GM23338 (cell line): Measurements from ENCODE around the gene CAPZB.

Source experiments
- CREB1 ChIP-seq: fragments of 250-450 bp; sonication (Bioruptor Pico); IDR thresholded peaks from 2 replicates; pipeline ENCODE4 v1.5.0; 2020; ENCODE audit warnings: low read depth, mild to moderate bottlenecking, moderate library complexity
- EZH2 ChIP-seq: fragments of 200-600 bp; sonication (generic); IDR thresholded peaks from one replicate; pipeline ENCODE4 v1.8.0; 2017; ENCODE audit warnings: antibody characterized with exemption, mild to moderate bottlenecking, low read depth; ENCODE audit not compliant: unreplicated experiment
- EZH2phosphoT487 ChIP-seq: fragments of 200-600 bp; sonication (generic); IDR thresholded peaks from one replicate; pipeline ENCODE4 v1.8.1; 2018; ENCODE audit warnings: antibody characterized with exemption; ENCODE audit not compliant: unreplicated experiment
- JUNB ChIP-seq: IDR thresholded peaks from one replicate; pipeline ENCODE4 v1.6.1; 2016; ENCODE audit warnings: antibody characterized with exemption; ENCODE audit not compliant: unreplicated experiment
- NANOG ChIP-seq: IDR thresholded peaks from 2 replicates; pipeline ENCODE4 v1.6.1; 2016; ENCODE audit warnings: antibody characterized with exemption, borderline replicate concordance
- POLR2AphosphoS5 ChIP-seq: IDR thresholded peaks from 2 replicates; pipeline ENCODE4 v1.6.1; 2016; ENCODE audit warnings: antibody characterized with exemption, low read depth
- REST ChIP-seq: IDR thresholded peaks from one replicate; pipeline ENCODE4 v1.6.1; 2018; ENCODE audit warnings: antibody characterized with exemption; ENCODE audit not compliant: unreplicated experiment
- STAT1 ChIP-seq: IDR thresholded peaks from one replicate; pipeline ENCODE4 v1.6.1; 2016; ENCODE audit warnings: antibody characterized with exemption; ENCODE audit not compliant: unreplicated experiment
- ZNF114 ChIP-seq: fragments of 250-450 bp; sonication (Bioruptor Pico); IDR thresholded peaks from 2 replicates; pipeline ENCODE4 v1.5.0; 2020; ENCODE audit warnings: mild to moderate bottlenecking, moderate library complexity
- ZNF331 ChIP-seq: fragments of 250-450 bp; sonication (Bioruptor Pico); IDR thresholded peaks from 2 replicates; pipeline ENCODE4 v1.5.0; 2020; ENCODE audit warnings: low read depth, mild to moderate bottlenecking, moderate library complexity
- TF ChIP-seq, protein P1 (sequence below), 2 experiments: fragments of 200-600 bp in 1 of 2; sonication (generic) in 1 of 2; conservative IDR thresholded peaks; 2 replicates each; pipeline versions ENCODE4 v1.5.1 to v1.6.1; 2016 to 2017; ENCODE audit warnings: antibody characterized with exemption in 2 of 2, low read depth in 2 of 2, mild to moderate bottlenecking in 2 of 2, moderate library complexity in 1 of 2
- TF ChIP-seq, protein P2 (sequence below): fragments of 250-450 bp; sonication (Bioruptor Pico); IDR thresholded peaks from 2 replicates; pipeline ENCODE4 v1.5.0; 2020; ENCODE audit warnings: mild to moderate bottlenecking, moderate library complexity
- TF ChIP-seq, protein P3 (sequence below): IDR thresholded peaks from 2 replicates; pipeline ENCODE4 v1.6.1; 2016; ENCODE audit warnings: antibody characterized with exemption

DNA sequence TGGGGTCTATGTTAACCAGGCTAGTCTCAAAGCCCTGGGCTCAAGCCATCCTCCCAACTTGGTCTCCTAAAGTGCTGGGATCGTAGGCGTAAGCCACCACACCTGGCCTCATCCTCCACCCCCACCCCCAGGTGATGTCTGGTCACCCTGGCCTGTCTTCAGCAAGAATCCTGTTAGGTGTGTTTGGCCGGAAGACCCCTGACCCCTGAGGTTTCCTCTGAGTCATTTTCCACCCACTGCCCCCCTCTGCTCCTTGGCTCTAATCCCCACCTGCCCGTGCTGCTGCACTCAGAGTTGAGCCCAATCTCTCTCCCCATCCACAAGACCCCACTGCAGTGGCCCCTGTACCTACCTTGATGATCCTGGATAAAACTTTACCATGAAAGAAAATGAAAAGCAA, 148.1 kb downstream of the CAPZB start:
- TF ChIP-seq, protein P1, sequence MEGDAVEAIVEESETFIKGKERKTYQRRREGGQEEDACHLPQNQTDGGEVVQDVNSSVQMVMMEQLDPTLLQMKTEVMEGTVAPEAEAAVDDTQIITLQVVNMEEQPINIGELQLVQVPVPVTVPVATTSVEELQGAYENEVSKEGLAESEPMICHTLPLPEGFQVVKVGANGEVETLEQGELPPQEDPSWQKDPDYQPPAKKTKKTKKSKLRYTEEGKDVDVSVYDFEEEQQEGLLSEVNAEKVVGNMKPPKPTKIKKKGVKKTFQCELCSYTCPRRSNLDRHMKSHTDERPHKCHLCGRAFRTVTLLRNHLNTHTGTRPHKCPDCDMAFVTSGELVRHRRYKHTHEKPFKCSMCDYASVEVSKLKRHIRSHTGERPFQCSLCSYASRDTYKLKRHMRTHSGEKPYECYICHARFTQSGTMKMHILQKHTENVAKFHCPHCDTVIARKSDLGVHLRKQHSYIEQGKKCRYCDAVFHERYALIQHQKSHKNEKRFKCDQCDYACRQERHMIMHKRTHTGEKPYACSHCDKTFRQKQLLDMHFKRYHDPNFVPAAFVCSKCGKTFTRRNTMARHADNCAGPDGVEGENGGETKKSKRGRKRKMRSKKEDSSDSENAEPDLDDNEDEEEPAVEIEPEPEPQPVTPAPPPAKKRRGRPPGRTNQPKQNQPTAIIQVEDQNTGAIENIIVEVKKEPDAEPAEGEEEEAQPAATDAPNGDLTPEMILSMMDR (conservative IDR thresholded peaks at IDR 0.05; ENCODE audit: low read depth in 2 of 2) = no peak
- TF ChIP-seq POLR2AphosphoS5 = no peak; the same call in 1 of the 2 replicates
- TF ChIP-seq EZH2 = no peak
- no peak for TF ChIP-seq EZH2phosphoT487
- TF ChIP-seq REST = no peak
- TF ChIP-seq ZNF114 (CRISPR knock-in tag) = no peak
- no peak for TF ChIP-seq CREB1 (CRISPR knock-in tag)
- TF ChIP-seq, protein P2, sequence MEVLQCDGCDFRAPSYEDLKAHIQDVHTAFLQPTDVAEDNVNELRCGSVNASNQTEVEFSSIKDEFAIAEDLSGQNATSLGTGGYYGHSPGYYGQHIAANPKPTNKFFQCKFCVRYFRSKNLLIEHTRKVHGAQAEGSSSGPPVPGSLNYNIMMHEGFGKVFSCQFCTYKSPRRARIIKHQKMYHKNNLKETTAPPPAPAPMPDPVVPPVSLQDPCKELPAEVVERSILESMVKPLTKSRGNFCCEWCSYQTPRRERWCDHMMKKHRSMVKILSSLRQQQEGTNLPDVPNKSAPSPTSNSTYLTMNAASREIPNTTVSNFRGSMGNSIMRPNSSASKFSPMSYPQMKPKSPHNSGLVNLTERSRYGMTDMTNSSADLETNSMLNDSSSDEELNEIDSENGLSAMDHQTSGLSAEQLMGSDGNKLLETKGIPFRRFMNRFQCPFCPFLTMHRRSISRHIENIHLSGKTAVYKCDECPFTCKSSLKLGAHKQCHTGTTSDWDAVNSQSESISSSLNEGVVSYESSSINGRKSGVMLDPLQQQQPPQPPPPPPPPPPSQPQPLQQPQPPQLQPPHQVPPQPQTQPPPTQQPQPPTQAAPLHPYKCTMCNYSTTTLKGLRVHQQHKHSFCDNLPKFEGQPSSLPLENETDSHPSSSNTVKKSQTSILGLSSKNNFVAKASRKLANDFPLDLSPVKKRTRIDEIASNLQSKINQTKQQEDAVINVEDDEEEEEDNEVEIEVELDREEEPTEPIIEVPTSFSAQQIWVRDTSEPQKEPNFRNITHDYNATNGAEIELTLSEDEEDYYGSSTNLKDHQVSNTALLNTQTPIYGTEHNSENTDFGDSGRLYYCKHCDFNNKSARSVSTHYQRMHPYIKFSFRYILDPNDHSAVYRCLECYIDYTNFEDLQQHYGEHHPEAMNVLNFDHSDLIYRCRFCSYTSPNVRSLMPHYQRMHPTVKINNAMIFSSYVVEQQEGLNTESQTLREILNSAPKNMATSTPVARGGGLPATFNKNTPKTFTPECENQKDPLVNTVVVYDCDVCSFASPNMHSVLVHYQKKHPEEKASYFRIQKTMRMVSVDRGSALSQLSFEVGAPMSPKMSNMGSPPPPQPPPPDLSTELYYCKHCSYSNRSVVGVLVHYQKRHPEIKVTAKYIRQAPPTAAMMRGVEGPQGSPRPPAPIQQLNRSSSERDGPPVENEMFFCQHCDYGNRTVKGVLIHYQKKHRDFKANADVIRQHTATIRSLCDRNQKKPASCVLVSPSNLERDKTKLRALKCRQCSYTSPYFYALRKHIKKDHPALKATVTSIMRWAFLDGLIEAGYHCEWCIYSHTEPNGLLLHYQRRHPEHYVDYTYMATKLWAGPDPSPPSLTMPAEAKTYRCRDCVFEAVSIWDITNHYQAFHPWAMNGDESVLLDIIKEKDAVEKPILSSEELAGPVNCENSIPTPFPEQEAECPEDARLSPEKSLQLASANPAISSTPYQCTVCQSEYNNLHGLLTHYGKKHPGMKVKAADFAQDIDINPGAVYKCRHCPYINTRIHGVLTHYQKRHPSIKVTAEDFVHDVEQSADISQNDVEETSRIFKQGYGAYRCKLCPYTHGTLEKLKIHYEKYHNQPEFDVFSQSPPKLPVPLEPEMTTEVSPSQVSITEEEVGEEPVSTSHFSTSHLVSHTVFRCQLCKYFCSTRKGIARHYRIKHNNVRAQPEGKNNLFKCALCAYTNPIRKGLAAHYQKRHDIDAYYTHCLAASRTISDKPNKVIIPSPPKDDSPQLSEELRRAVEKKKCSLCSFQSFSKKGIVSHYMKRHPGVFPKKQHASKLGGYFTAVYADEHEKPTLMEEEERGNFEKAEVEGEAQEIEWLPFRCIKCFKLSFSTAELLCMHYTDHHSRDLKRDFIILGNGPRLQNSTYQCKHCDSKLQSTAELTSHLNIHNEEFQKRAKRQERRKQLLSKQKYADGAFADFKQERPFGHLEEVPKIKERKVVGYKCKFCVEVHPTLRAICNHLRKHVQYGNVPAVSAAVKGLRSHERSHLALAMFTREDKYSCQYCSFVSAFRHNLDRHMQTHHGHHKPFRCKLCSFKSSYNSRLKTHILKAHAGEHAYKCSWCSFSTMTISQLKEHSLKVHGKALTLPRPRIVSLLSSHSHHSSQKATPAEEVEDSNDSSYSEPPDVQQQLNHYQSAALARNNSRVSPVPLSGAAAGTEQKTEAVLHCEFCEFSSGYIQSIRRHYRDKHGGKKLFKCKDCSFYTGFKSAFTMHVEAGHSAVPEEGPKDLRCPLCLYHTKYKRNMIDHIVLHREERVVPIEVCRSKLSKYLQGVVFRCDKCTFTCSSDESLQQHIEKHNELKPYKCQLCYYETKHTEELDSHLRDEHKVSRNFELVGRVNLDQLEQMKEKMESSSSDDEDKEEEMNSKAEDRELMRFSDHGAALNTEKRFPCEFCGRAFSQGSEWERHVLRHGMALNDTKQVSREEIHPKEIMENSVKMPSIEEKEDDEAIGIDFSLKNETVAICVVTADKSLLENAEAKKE (CRISPR knock-in tag) = no peak
- TF ChIP-seq NANOG = no peak
- TF ChIP-seq STAT1 = no peak
- no peak for TF ChIP-seq JUNB
- TF ChIP-seq, protein P3, sequence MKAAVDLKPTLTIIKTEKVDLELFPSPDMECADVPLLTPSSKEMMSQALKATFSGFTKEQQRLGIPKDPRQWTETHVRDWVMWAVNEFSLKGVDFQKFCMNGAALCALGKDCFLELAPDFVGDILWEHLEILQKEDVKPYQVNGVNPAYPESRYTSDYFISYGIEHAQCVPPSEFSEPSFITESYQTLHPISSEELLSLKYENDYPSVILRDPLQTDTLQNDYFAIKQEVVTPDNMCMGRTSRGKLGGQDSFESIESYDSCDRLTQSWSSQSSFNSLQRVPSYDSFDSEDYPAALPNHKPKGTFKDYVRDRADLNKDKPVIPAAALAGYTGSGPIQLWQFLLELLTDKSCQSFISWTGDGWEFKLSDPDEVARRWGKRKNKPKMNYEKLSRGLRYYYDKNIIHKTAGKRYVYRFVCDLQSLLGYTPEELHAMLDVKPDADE = no peak
- TF ChIP-seq ZNF331 (CRISPR knock-in tag) = no peak
